Measurements from ENCODE around the gene VPS11.
"Not testable (repeated sequence)": the region's sequence is repeated elsewhere in the genome, so short reads cannot be mapped to it uniquely, and the experiment has no call there.

VPS11 gene

GRCh38 chr11:119030329-119031047 lies 37.1 kb upstream of the VPS11 start, which contains the start of gene SLC37A4:
SLC37A4 (minus strand) TSS chr11:119030877.
- TF ChIP-seq CTCF (IDR thresholded peaks at IDR 0.05; ENCODE audit: control extremely low read depth, extremely low read depth, low read depth, missing control alignments): peak; percentile 96
- ChIA-PET POLR2A (interaction anchor here (1.0 kb wide), 1 partner anchor 12 kb away, joined by 5 read pairs; the partner anchor contains the start of genes RPS25 and TRAPPC4), CTCF (interaction anchor here (0.9 to 4.6 kb wide), 14 partner anchors 8 to 241 kb away, joined by 3 to 47 read pairs (median 4); partner anchors contain the start of genes CENATAC, DPAGT1, RPS25 and TRAPPC4)

GRCh38 chr11:119031912-119032280 lies 35.7 kb upstream of the VPS11 start:
- no peak for TF ChIP-seq CTCF (IDR thresholded peaks at IDR 0.05; ENCODE audit: control extremely low read depth, extremely low read depth, low read depth, missing control alignments)
- CTCF ChIA-PET: interaction anchor here (0.7 to 4.6 kb wide), 11 partner anchors 9 to 292 kb away, joined by 3 to 47 read pairs (median 4); no protein-coding TSS in a partner anchor
- POLR2A ChIA-PET: no interaction called here
- no peak for DNase-seq (ENCODE audit: extremely low spot score)

More at GRCh38 chr11:119030329-119031047, 37.1 kb upstream of the VPS11 start, which contains the start of gene SLC37A4:
- DNase-seq (ENCODE audit: extremely low spot score): peak; percentile 99

GRCh38 chr11:119033421-119033820 lies 34.2 kb upstream of the VPS11 start:
- CTCF ChIA-PET: interaction anchor here (1.5 to 4.6 kb wide), 2 partner anchors 12 to 17 kb away, joined by 4 to 47 read pairs; no protein-coding TSS in a partner anchor
- DNase-seq (ENCODE audit: extremely low spot score): not testable (repeated sequence)
- POLR2A ChIA-PET: interaction anchor here (0.6 to 0.7 kb wide), 2 partner anchors 11 to 370 kb away, joined by 4 to 6 read pairs; no protein-coding TSS in a partner anchor

- POLR2A ChIA-PET: no interaction called here
- CTCF ChIA-PET: no interaction called here
- no peak for DNase-seq (ENCODE audit: extremely low spot score)
Measured at GRCh38 chr11:119034813-119035212, 32.8 kb upstream of the VPS11 start.

GRCh38 chr11:119038884-119039283 lies 28.7 kb upstream of the VPS11 start:
- POLR2A ChIA-PET: no interaction called here
- DNase-seq (ENCODE audit: extremely low spot score): no peak
- no peak for TF ChIP-seq CTCF (IDR thresholded peaks at IDR 0.05; ENCODE audit: control extremely low read depth, extremely low read depth, low read depth, missing control alignments)
- CTCF ChIA-PET: interaction anchor here (1.0 to 1.6 kb wide), 4 partner anchors 9 to 23 kb away, joined by 3 to 4 read pairs (median 3); partner anchors contain the start of gene HYOU1

More at GRCh38 chr11:119034813-119035212, 32.8 kb upstream of the VPS11 start:
- no peak for TF ChIP-seq CTCF (IDR thresholded peaks at IDR 0.05; ENCODE audit: control extremely low read depth, extremely low read depth, low read depth, missing control alignments)

GRCh38 chr11:119039471-119039870 lies 28.1 kb upstream of the VPS11 start:
- CTCF ChIA-PET; POLR2A ChIA-PET; DNase-seq (ENCODE audit: extremely low spot score): not testable (repeated sequence)

- POLR2A ChIA-PET: interaction anchor here (0.7 kb wide), 1 partner anchor 282 kb away, joined by 6 read pairs; no protein-coding TSS in a partner anchor
- no peak for TF ChIP-seq CTCF (IDR thresholded peaks at IDR 0.05; ENCODE audit: control extremely low read depth, extremely low read depth, low read depth, missing control alignments)
- no peak for DNase-seq (ENCODE audit: extremely low spot score)
- CTCF ChIA-PET: interaction anchor here (3.2 to 4.3 kb wide), 2 partner anchors 9 to 14 kb away, joined by 10 to 19 read pairs; partner anchors contain the start of gene HYOU1
Measured at GRCh38 chr11:119041821-119042514, 25.6 kb upstream of the VPS11 start.

Measured in GM10248 (cell line).